ENCODE measurements around the gene CEP131. TPM values are rescaled to one million over a fixed set of nuclear protein-coding genes. Genes with fewer than 3 reads are reported as not detected.

Gene CEP131
- polyA plus RNA-seq, 2 of the 4 experiments (the other 2 are of a cell fraction) = 3.3 to 11.5 TPM

DNA sequence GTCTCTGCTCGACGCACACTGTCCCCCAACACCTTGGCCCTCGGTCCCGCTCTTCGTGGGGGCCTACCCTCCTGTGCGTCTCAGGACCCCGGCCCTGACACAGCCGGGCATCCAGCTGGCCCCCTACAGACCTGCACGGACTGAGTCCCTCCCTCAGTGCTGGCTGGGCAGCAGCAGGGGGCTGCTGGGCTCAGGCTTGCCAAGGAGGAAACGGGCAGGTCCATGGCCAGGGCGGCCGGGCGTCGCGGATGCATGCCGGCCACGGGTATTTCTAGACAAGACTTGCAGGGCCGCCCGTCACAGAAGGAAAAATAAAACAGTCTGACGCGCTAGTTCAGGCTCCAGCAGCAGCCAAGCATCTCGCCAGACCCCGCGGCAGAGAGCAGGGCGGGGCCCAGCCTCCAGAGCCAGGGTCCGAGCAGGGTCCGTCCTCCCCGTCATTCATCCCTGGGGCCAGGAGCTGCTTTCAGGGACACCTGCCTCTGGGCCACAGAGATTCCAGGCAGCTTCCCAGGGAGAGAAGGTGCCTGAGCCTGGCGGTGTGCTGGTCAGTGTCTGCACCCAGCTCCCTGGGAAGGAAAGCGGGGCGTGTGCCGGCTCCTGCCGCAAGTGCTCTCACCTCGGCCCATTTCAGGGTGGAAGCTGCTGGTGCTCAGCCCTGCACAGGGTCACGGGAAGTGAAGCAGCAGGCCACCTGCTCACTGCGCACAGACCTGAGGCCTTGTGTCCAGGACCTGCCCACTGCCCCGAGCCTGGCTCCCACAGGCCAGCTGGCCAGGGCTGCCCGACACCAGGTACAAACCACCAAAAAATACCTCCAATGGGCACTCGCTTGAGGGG is 64.7 kb downstream of the CEP131 start:
- POLR2A ChIA-PET = no interaction called here
- DNase-seq (ENCODE audit: low read depth in 1 of 2, low spot score in 1 of 2) = no peak
- Histone ChIP-seq H3K9me3 (no peaks in the 10 kb centered on the region), H3K27ac (no peak overlapping the region), H3K4me2 (no peak overlapping the region), H3K4me1 (no peaks in the 10 kb centered on the region), H3K4me3 (no peak overlapping the region)
- 78% methylated on average over 36 of the region's 39 CpGs for WGBS (ENCODE audit: missing lambda C conversion rate)
- FAIRE-seq = no peak
- ATAC-seq = no peak
- CTCF ChIA-PET = interaction anchor here (0.9 to 11.4 kb wide), 5 partner anchors 8 to 96 kb away, joined by 3 to 121 read pairs (median 3); no protein-coding TSS in a partner anchor
- TF ChIP-seq ZNF302 (CRISPR knock-in tag; IDR thresholded peaks at IDR 0.05) = no peak
- TF ChIP-seq, protein P1, sequence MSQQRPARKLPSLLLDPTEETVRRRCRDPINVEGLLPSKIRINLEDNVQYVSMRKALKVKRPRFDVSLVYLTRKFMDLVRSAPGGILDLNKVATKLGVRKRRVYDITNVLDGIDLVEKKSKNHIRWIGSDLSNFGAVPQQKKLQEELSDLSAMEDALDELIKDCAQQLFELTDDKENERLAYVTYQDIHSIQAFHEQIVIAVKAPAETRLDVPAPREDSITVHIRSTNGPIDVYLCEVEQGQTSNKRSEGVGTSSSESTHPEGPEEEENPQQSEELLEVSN (IDR thresholded peaks at IDR 0.05; ENCODE audit: borderline replicate concordance, low read depth) = no peak
- no peak for TF ChIP-seq EHMT2 (IDR thresholded peaks at IDR 0.05; ENCODE audit: low read depth)
- TF ChIP-seq HOXB13 (CRISPR knock-in tag; IDR thresholded peaks at IDR 0.05; ENCODE audit: low read depth) = no peak
- no peak for TF ChIP-seq PHF8 (IDR thresholded peaks at IDR 0.05; ENCODE audit: borderline replicate concordance, low read depth)
- TF ChIP-seq, protein P2, sequence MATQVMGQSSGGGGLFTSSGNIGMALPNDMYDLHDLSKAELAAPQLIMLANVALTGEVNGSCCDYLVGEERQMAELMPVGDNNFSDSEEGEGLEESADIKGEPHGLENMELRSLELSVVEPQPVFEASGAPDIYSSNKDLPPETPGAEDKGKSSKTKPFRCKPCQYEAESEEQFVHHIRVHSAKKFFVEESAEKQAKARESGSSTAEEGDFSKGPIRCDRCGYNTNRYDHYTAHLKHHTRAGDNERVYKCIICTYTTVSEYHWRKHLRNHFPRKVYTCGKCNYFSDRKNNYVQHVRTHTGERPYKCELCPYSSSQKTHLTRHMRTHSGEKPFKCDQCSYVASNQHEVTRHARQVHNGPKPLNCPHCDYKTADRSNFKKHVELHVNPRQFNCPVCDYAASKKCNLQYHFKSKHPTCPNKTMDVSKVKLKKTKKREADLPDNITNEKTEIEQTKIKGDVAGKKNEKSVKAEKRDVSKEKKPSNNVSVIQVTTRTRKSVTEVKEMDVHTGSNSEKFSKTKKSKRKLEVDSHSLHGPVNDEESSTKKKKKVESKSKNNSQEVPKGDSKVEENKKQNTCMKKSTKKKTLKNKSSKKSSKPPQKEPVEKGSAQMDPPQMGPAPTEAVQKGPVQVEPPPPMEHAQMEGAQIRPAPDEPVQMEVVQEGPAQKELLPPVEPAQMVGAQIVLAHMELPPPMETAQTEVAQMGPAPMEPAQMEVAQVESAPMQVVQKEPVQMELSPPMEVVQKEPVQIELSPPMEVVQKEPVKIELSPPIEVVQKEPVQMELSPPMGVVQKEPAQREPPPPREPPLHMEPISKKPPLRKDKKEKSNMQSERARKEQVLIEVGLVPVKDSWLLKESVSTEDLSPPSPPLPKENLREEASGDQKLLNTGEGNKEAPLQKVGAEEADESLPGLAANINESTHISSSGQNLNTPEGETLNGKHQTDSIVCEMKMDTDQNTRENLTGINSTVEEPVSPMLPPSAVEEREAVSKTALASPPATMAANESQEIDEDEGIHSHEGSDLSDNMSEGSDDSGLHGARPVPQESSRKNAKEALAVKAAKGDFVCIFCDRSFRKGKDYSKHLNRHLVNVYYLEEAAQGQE (IDR thresholded peaks at IDR 0.05) = no peak
- no peak for TF ChIP-seq KDM1A (IDR thresholded peaks at IDR 0.05; ENCODE audit: low read depth)
- no peak for TF ChIP-seq HDAC2 (IDR thresholded peaks at IDR 0.05)
- no peak for TF ChIP-seq TP53 (CRISPR knock-in tag; IDR thresholded peaks at IDR 0.05)
- TF ChIP-seq RAD21 (conservative IDR thresholded peaks at IDR 0.05 in 1 of 2, IDR thresholded peaks at IDR 0.05 in 1 of 2) = no peak
- no peak for TF ChIP-seq ZFP36 (IDR thresholded peaks at IDR 0.05; ENCODE audit: borderline replicate concordance, partially characterized antibody)
- no peak for TF ChIP-seq MYC (IDR thresholded peaks at IDR 0.05; ENCODE audit: borderline replicate concordance, low read length)
- TF ChIP-seq RARB (CRISPR knock-in tag; IDR thresholded peaks at IDR 0.05) = no peak

DNA sequence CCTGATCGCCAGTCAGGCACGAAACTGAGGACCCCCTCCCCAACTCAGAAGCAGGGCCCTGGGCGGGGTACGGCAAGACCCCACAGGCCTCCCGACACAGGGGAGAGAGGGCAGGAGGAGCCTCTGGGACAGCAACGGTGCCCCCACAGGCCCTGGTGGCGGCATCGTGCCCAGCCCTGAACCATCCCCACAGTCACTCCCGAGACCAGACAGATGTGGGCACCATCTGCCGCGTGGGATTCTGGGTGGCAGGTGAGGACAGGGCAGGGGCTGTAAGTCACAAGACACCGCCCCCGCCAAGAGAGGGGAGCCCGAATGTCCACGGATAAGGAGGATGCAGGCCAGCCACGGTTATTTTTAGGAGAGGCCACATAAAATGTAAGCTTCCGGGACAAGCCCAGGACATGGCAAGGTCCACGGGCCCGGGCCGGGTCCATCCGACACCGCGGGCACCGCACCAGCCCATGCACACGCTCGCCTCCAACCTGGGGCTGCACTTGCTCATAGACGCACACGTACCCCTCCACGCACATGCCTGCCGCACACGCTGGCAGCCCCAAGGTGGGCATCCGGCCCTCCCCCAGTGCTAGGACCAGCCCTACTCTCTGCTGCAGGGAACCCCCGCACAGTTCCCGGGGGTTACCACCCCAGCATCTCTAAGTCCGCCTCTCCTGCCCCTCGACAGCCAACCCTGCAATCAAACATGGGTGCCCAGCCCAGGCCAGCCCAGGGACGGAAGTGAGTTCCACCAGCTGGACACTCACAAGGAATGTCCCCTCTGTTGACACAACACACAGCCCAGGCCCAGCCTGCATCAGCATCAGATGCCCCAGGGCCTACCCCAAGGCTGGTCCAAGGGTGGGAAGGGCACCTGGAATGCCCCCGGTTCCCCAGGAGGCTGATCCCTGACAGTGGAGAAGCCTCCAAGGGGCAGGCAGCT is 65.6 kb downstream of the CEP131 start:
- ATAC-seq (no peak; a peak in 1 of 6 replicates), FAIRE-seq (no peak), DNase-seq (ENCODE audit: low read depth in 1 of 2, low spot score in 1 of 2) (no peak)
- no peaks in the 10 kb centered on the region for H3K4me1 ChIP-seq
- POLR2A ChIA-PET = no interaction called here
- H3K27ac ChIP-seq = no peak overlapping the region
- CTCF ChIA-PET = interaction anchor here (0.9 to 11.4 kb wide), 3 partner anchors 7 to 60 kb away, joined by 3 to 121 read pairs (median 3); no protein-coding TSS in a partner anchor
- no peak overlapping the region for H3K4me2 ChIP-seq
- 83% methylated on average over 34 of the region's 38 CpGs for WGBS (ENCODE audit: missing lambda C conversion rate)
- no peak overlapping the region for H3K4me3 ChIP-seq
- no peaks in the 10 kb centered on the region for H3K9me3 ChIP-seq
- TF ChIP-seq CBX8 (IDR thresholded peaks at IDR 0.05) = no peak
- TF ChIP-seq, protein P3, sequence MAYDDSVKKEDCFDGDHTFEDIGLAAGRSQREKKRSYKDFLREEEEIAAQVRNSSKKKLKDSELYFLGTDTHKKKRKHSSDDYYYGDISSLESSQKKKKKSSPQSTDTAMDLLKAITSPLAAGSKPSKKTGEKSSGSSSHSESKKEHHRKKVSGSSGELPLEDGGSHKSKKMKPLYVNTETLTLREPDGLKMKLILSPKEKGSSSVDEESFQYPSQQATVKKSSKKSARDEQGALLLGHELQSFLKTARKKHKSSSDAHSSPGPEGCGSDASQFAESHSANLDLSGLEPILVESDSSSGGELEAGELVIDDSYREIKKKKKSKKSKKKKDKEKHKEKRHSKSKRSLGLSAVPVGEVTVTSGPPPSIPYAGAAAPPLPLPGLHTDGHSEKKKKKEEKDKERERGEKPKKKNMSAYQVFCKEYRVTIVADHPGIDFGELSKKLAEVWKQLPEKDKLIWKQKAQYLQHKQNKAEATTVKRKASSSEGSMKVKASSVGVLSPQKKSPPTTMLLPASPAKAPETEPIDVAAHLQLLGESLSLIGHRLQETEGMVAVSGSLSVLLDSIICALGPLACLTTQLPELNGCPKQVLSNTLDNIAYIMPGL (CRISPR knock-in tag; IDR thresholded peaks at IDR 0.05; ENCODE audit: borderline replicate concordance) = no peak
- no peak for TF ChIP-seq EP300 (IDR thresholded peaks at IDR 0.05)
- TF ChIP-seq, protein P4, sequence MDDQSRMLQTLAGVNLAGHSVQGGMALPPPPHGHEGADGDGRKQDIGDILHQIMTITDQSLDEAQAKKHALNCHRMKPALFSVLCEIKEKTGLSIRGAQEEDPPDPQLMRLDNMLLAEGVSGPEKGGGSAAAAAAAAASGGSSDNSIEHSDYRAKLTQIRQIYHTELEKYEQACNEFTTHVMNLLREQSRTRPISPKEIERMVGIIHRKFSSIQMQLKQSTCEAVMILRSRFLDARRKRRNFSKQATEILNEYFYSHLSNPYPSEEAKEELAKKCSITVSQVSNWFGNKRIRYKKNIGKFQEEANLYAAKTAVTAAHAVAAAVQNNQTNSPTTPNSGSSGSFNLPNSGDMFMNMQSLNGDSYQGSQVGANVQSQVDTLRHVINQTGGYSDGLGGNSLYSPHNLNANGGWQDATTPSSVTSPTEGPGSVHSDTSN (IDR thresholded peaks at IDR 0.05) = no peak
- TF ChIP-seq RNF2 (IDR thresholded peaks at IDR 0.05; ENCODE audit: borderline replicate concordance, low read depth) = no peak
- no peak for TF ChIP-seq POLR2AphosphoS2 (conservative IDR thresholded peaks at IDR 0.05; ENCODE audit: low read length)
- TF ChIP-seq MAFK (IDR thresholded peaks at IDR 0.05; ENCODE audit: partially characterized antibody) = no peak
- no peak for TF ChIP-seq ZNF302 (CRISPR knock-in tag; IDR thresholded peaks at IDR 0.05)
- TF ChIP-seq, protein P5, sequence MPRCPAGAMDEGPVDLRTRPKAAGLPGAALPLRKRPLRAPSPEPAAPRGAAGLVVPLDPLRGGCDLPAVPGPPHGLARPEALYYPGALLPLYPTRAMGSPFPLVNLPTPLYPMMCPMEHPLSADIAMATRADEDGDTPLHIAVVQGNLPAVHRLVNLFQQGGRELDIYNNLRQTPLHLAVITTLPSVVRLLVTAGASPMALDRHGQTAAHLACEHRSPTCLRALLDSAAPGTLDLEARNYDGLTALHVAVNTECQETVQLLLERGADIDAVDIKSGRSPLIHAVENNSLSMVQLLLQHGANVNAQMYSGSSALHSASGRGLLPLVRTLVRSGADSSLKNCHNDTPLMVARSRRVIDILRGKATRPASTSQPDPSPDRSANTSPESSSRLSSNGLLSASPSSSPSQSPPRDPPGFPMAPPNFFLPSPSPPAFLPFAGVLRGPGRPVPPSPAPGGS (IDR thresholded peaks at IDR 0.05) = no peak
- TF ChIP-seq HOXB5 (CRISPR knock-in tag; IDR thresholded peaks at IDR 0.05) = no peak
- TF ChIP-seq TP53 (CRISPR knock-in tag; IDR thresholded peaks at IDR 0.05) = no peak
- TF ChIP-seq ZFP36 (IDR thresholded peaks at IDR 0.05; ENCODE audit: borderline replicate concordance, partially characterized antibody) = no peak
- TF ChIP-seq, protein P1 (IDR thresholded peaks at IDR 0.05; ENCODE audit: borderline replicate concordance, low read depth) = no peak
- no peak for TF ChIP-seq ZC3H11A (IDR thresholded peaks at IDR 0.05)

Data from A549 (cell line).